HCT116 (cell line): Measurements from ENCODE around the gene HRK. TPM values are rescaled to one million over a fixed set of nuclear protein-coding genes. Genes with fewer than 3 reads are reported as not detected.

Source experiments
- ATAC-seq: fragments of 200-7000 bp; cut with Tn5 transposase; 2 replicates; pipeline ENCODE4 v1.9.1; 2020; ENCODE audit warnings: mild to moderate bottlenecking, moderate library complexity
- BruUV-seq: library from RNA; stranded (reverse); fragments of 400-500 nt; replicated peaks from 2 replicates; lab custom pipeline; 2021; lab: Mats Ljungman, UMichigan
- CTCF ChIA-PET: fragments of 300-600 bp; sonication (Branson Sonifier 250); formaldehyde crosslinking; loops from one replicate; lab custom pipeline; 2021; ENCODE audit warnings: antibody characterized with exemption; lab: Charles Lee
- POLR2A ChIA-PET: fragments of 300-600, 350-600 bp; sonication (Branson Sonifier 250); formaldehyde crosslinking; loops from one replicate; lab custom pipeline; 2021; ENCODE audit warnings: antibody characterized with exemption; lab: Charles Lee
- RAD21 ChIA-PET, 2 experiments: fragments of 300-600 bp; sonication (Branson Sonifier 250); formaldehyde crosslinking; loops; one replicate each; lab custom pipeline; 2023; ENCODE audit warnings: low total read pairs in 2 of 2; ENCODE audit not compliant: uncharacterized antibody in 2 of 2, unreplicated experiment in 2 of 2, low non-redundant PET in 1 of 2; lab: Charles Lee
- DNase-seq: peaks from one replicate; pipeline ENCODE4 v3.0.0-alpha.2; 2010; ENCODE audit warnings: low read depth, low spot score
- H2AFZ ChIP-seq: fragments of 200-600 bp; shearing (Covaris generic), sonication (generic); 2 replicates; pipeline ENCODE4 v1.6.1; 2017; ENCODE audit warnings: low read depth, mixed run types, mixed read lengths, antibody characterized with exemption, low read length; ENCODE audit not compliant: poor library complexity, severe bottlenecking
- H3K27ac ChIP-seq: 2 replicates; pipeline ENCODE4 v1.5.1; 2012; ENCODE audit warnings: low read depth, low read length
- H3K27me3 ChIP-seq: fragments of 200-600 bp; sonication (generic); 2 replicates; pipeline ENCODE4 v1.6.1; 2016; ENCODE audit warnings: mixed run types, low read length, mixed read lengths; ENCODE audit not compliant: insufficient read depth
- H3K36me3 ChIP-seq, 2 experiments: fragments of 200-500 bp in 1 of 2; fragments of 200-600 bp in 1 of 2; sonication (Bioruptor generic) in 1 of 2; sonication (generic) in 1 of 2; 2 replicates each; pipeline versions ENCODE4 v1.5.1 to v1.6.1; 2014 to 2016; ENCODE audit warnings: low read length in 2 of 2, inconsistent platforms in 1 of 2, mixed read lengths in 1 of 2, mixed run types in 1 of 2; ENCODE audit not compliant: insufficient read depth in 2 of 2, control insufficient read depth in 1 of 2
- H3K4me1 ChIP-seq, 2 experiments: fragments of 200-600 bp in 1 of 2; sonication (generic) in 1 of 2; 2 replicates each; pipeline versions ENCODE4 v1.5.1 to v1.6.1; 2012 to 2017; ENCODE audit warnings: low read length in 2 of 2, inconsistent platforms in 1 of 2, mild to moderate bottlenecking in 1 of 2, mixed read lengths in 1 of 2, mixed run types in 1 of 2, moderate library complexity in 1 of 2; ENCODE audit not compliant: insufficient read depth in 2 of 2, control insufficient read depth in 1 of 2
- H3K4me2 ChIP-seq: fragments of 200-600 bp; sonication (generic); 2 replicates; pipeline ENCODE4 v1.6.1; 2017; ENCODE audit warnings: mixed run types, low read length, mixed read lengths
- H3K4me3 ChIP-seq, 2 experiments: fragments of 200-600 bp in 1 of 2; sonication (generic) in 1 of 2; replicated peaks in 1 of 2; 2 replicates each; pipeline ENCODE4 v1.5.1; 2011 to 2016; ENCODE audit warnings: low read length in 2 of 2, control low read depth in 1 of 2, low read depth in 1 of 2, mild to moderate bottlenecking in 1 of 2, mixed read lengths in 1 of 2, mixed run types in 1 of 2
- H3K79me2 ChIP-seq: fragments of 200-600 bp; sonication (generic); 2 replicates; pipeline ENCODE4 v1.6.1; 2017; ENCODE audit warnings: mild to moderate bottlenecking, mixed run types, low read length, moderate library complexity, mixed read lengths; ENCODE audit not compliant: insufficient read depth
- H3K9ac ChIP-seq: fragments of 200-600 bp; sonication (generic); 2 replicates; pipeline ENCODE4 v1.6.1; 2016; ENCODE audit warnings: low read length, mixed read lengths
- H3K9me2 ChIP-seq: fragments of 200-600 bp; sonication (generic), shearing (Covaris generic); 2 replicates; pipeline ENCODE4 v1.6.1; 2017; ENCODE audit warnings: mixed run types, mild to moderate bottlenecking, moderate library complexity; ENCODE audit not compliant: insufficient read depth
- H3K9me3 ChIP-seq, 2 experiments: fragments of 200-500 bp in 1 of 2; fragments of 200-600 bp in 1 of 2; sonication (Bioruptor generic) in 1 of 2; sonication (generic) in 1 of 2; 2 replicates each; pipeline ENCODE4 v1.6.1; 2014 to 2017; ENCODE audit warnings: low read length in 2 of 2, mixed read lengths in 2 of 2, inconsistent platforms in 1 of 2, low read depth in 1 of 2, mild to moderate bottlenecking in 1 of 2, mixed run types in 1 of 2, moderate library complexity in 1 of 2; ENCODE audit not compliant: control insufficient read depth in 1 of 2, insufficient read depth in 1 of 2
- H4K20me1 ChIP-seq: fragments of 200-600 bp; sonication (generic), shearing (Covaris generic); 2 replicates; pipeline ENCODE4 v1.6.1; 2017; ENCODE audit warnings: mixed run types, mild to moderate bottlenecking, moderate library complexity; ENCODE audit not compliant: insufficient read depth
- FOSL1 ChIP-seq: IDR thresholded peaks from 2 replicates; pipeline ENCODE4 v1.6.1; 2012; ENCODE audit warnings: low read depth
- POLR2AphosphoS5 ChIP-seq: IDR thresholded peaks from 2 replicates; pipeline ENCODE4 v1.6.1; 2011; ENCODE audit warnings: mild to moderate bottlenecking, low read depth, low read length, moderate library complexity
- RAD21 ChIP-seq: IDR thresholded peaks from 2 replicates; pipeline ENCODE4 v1.6.1; 2012; ENCODE audit warnings: low read depth, mild to moderate bottlenecking
- SIN3A ChIP-seq: IDR thresholded peaks from 2 replicates; pipeline ENCODE4 v1.6.1; 2012; ENCODE audit warnings: low read depth
- SP1 ChIP-seq: IDR thresholded peaks from 2 replicates; pipeline ENCODE4 v1.6.1; 2012; ENCODE audit warnings: low read depth
- YY1 ChIP-seq: IDR thresholded peaks from 2 replicates; pipeline ENCODE4 v1.6.1; 2011; ENCODE audit warnings: low read length, low read depth, moderate library complexity, mild to moderate bottlenecking; ENCODE audit not compliant: insufficient replicate concordance; ENCODE audit errors: extremely low read depth
- intact Hi-C: fragments of 100-400 bp; cut with micrococcal nuclease; formaldehyde crosslinking; loops from 2 replicates; pipeline ENCODE4 v1.10.0; 2022
- total RNA-seq: library from RNA; stranded (reverse); gene quantifications from one replicate; pipeline ENCODE4 v1.2.1, GENCODE V29; 2021; ENCODE audit not compliant: unreplicated experiment
- TF ChIP-seq, protein P1 (sequence below), 3 experiments: fragments of 200-600 bp in 1 of 3; sonication (generic) in 1 of 3; IDR thresholded peaks in 2 of 3; conservative IDR thresholded peaks in 1 of 3; 2 replicates each; pipeline ENCODE4 v1.5.1; 2012 to 2017; ENCODE audit warnings: low read depth in 2 of 3, low read length in 2 of 3, antibody characterized with exemption in 1 of 3, borderline replicate concordance in 1 of 3, control low read depth in 1 of 3, mild to moderate bottlenecking in 1 of 3, mixed read lengths in 1 of 3, mixed run types in 1 of 3, moderate library complexity in 1 of 3; ENCODE audit not compliant: insufficient read depth in 1 of 3
- TF ChIP-seq, protein P2 (sequence below): IDR thresholded peaks from 2 replicates; pipeline ENCODE4 v1.6.1; 2012
- TF ChIP-seq, protein P3 (sequence below): IDR thresholded peaks from 2 replicates; pipeline ENCODE4 v1.6.1; 2011; ENCODE audit warnings: mild to moderate bottlenecking, low read length, moderate library complexity; ENCODE audit not compliant: insufficient replicate concordance; ENCODE audit errors: extremely low read depth

The HRK gene
- total RNA-seq, 1 experiment from 2014 or later, result 4.3 TPM

DNA sequence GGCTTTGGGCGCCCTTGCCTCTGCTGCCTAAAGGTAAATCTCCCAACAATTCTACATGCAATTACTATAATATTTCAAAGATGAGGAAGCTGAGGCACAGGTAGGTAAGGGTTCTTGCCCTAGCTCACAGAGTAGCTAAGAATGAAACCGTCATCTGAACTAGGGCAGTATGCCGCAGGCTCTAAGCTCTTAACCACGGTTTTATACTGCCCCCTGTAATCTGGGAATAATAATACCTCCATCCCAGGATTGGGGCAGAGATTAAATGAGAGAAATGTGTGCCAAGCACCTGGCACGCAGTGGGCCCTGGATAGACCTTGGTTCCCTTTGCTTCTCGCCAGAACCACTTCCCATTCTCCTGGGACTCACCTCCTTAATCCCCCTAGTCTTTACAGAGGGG, 1.5 kb upstream of the HRK start:
- no peaks in the 10 kb centered on the region for H3K79me2 ChIP-seq
- peaks cover 14 to 32% of the 10 kb centered on the region in 2 experiments; a peak in 3 of 4 replicates for H3K4me1 ChIP-seq
- H3K9me3 ChIP-seq, result no peaks in the 10 kb centered on the region
- ATAC-seq, result no peak
- no peaks in the 10 kb centered on the region for H3K27me3 ChIP-seq
- POLR2A ChIA-PET, result no interaction called here
- H2AFZ ChIP-seq, result no peak overlapping the region
- H3K4me3 ChIP-seq, result no peak overlapping the region
- no peak for TF ChIP-seq POLR2AphosphoS5
- no peak for TF ChIP-seq FOSL1
- TF ChIP-seq YY1, result no peak
- peak; percentile 83 for TF ChIP-seq RAD21
- TF ChIP-seq, protein P1, sequence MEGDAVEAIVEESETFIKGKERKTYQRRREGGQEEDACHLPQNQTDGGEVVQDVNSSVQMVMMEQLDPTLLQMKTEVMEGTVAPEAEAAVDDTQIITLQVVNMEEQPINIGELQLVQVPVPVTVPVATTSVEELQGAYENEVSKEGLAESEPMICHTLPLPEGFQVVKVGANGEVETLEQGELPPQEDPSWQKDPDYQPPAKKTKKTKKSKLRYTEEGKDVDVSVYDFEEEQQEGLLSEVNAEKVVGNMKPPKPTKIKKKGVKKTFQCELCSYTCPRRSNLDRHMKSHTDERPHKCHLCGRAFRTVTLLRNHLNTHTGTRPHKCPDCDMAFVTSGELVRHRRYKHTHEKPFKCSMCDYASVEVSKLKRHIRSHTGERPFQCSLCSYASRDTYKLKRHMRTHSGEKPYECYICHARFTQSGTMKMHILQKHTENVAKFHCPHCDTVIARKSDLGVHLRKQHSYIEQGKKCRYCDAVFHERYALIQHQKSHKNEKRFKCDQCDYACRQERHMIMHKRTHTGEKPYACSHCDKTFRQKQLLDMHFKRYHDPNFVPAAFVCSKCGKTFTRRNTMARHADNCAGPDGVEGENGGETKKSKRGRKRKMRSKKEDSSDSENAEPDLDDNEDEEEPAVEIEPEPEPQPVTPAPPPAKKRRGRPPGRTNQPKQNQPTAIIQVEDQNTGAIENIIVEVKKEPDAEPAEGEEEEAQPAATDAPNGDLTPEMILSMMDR (IDR thresholded peaks at IDR 0.05 in 2 of 3, conservative IDR thresholded peaks at IDR 0.05 in 1 of 3; ENCODE audit: borderline replicate concordance in 1 of 3, insufficient read depth in 1 of 3, low read depth in 2 of 3, low read length in 2 of 3), result peak in 2 of 3 experiments; percentile 43 to 74; a peak in 4 of 6 replicates
- TF ChIP-seq, protein P2, sequence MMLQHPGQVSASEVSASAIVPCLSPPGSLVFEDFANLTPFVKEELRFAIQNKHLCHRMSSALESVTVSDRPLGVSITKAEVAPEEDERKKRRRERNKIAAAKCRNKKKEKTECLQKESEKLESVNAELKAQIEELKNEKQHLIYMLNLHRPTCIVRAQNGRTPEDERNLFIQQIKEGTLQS, result no peak
- no peak for TF ChIP-seq SP1
- TF ChIP-seq, protein P3, sequence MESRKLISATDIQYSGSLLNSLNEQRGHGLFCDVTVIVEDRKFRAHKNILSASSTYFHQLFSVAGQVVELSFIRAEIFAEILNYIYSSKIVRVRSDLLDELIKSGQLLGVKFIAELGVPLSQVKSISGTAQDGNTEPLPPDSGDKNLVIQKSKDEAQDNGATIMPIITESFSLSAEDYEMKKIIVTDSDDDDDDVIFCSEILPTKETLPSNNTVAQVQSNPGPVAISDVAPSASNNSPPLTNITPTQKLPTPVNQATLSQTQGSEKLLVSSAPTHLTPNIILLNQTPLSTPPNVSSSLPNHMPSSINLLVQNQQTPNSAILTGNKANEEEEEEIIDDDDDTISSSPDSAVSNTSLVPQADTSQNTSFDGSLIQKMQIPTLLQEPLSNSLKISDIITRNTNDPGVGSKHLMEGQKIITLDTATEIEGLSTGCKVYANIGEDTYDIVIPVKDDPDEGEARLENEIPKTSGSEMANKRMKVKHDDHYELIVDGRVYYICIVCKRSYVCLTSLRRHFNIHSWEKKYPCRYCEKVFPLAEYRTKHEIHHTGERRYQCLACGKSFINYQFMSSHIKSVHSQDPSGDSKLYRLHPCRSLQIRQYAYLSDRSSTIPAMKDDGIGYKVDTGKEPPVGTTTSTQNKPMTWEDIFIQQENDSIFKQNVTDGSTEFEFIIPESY, result no peak
- TF ChIP-seq SIN3A, result no peak
- CTCF ChIA-PET, result interaction anchor here (0.6 to 1.9 kb wide), 5 partner anchors 8 to 179 kb away, joined by 3 to 17 read pairs (median 15); no protein-coding TSS in a partner anchor
- no peak overlapping the region for H3K27ac ChIP-seq
- intact Hi-C loops, result loop anchor here (2.0 kb wide), 1 partner anchor 180 kb away; no protein-coding TSS in a partner anchor
- no peak overlapping the region for H3K4me2 ChIP-seq
- no peak for DNase-seq
- no peaks in the 10 kb centered on the region for H4K20me1 ChIP-seq
- no peaks in the 10 kb centered on the region for H3K36me3 ChIP-seq
- RAD21 ChIA-PET, result interaction anchor here (0.6 kb wide), 3 partner anchors 28 to 174 kb away, joined by 3 to 4 read pairs (median 3); no protein-coding TSS in a partner anchor
- no peak overlapping the region for H3K9ac ChIP-seq
- BruUV-seq, result no TSS peak
- H3K9me2 ChIP-seq, result no peaks in the 10 kb centered on the region
